ENCODE data around the gene FUBP3.

Gene FUBP3

GRCh38 chr9:130578865-130579737 is at the start of gene FUBP3:
Gene FUBP3 (plus strand): TSS chr9:130579577. CDS start chr9:130579681, 104 bp downstream.
- DNase-seq, result peak; percentile 94

- DNase-seq, result no peak
These were observed 48.4 kb upstream of the FUBP3 start for GRCh38 chr9:130530938-130531337.

- DNase-seq, result peak; percentile 92
These were observed 47.7 kb upstream of the FUBP3 start for GRCh38 chr9:130531670-130532069.

GRCh38 chr9:130532426-130533080 is 46.8 kb upstream of the FUBP3 start:
- no peak for DNase-seq

- peak; percentile 91 for DNase-seq
These were observed 43.4 kb upstream of the FUBP3 start for GRCh38 chr9:130535818-130536521.

- DNase-seq, result peak; percentile 72
These were observed 42.7 kb upstream of the FUBP3 start for GRCh38 chr9:130536701-130537107.

- DNase-seq, result peak; percentile 96
These were observed 41.9 kb upstream of the FUBP3 start for GRCh38 chr9:130537346-130538050.

GRCh38 chr9:130539420-130540223 is 39.8 kb upstream of the FUBP3 start:
- no peak for DNase-seq

GRCh38 chr9:130541533-130541932 is 37.8 kb upstream of the FUBP3 start:
- DNase-seq, result no peak

GRCh38 chr9:130542038-130542437 is 37.3 kb upstream of the FUBP3 start:
- DNase-seq, result no peak

- DNase-seq, result no peak
These were observed 36.7 kb upstream of the FUBP3 start for GRCh38 chr9:130542457-130543228.

GRCh38 chr9:130543368-130543767 is 36.0 kb upstream of the FUBP3 start:
- DNase-seq, result no peak

- DNase-seq, result no peak
These were observed 35.5 kb upstream of the FUBP3 start for GRCh38 chr9:130543859-130544258.

- DNase-seq, result no peak
These were observed 35.0 kb upstream of the FUBP3 start for GRCh38 chr9:130544364-130544763.

- no peak for DNase-seq
These were observed 31.3 kb upstream of the FUBP3 start for GRCh38 chr9:130548103-130548502.

GRCh38 chr9:130549093-130549735 is 30.2 kb upstream of the FUBP3 start:
- DNase-seq, result peak; percentile 38

GRCh38 chr9:130554606-130555005 is 24.8 kb upstream of the FUBP3 start:
- DNase-seq, result no peak

GRCh38 chr9:130555061-130555460 is 24.3 kb upstream of the FUBP3 start:
- no peak for DNase-seq

GRCh38 chr9:130555968-130556367 is 23.4 kb upstream of the FUBP3 start:
- no peak for DNase-seq

- no peak for DNase-seq
These were observed 22.8 kb upstream of the FUBP3 start for GRCh38 chr9:130556396-130557076.
